Coronary artery (tissue), 2 donors: Measurements from ENCODE around the gene BIRC3.

ENCODE experiments used
- DNase-seq: peaks from one replicate; pipeline ENCODE4 v3.0.0-alpha.2; 2017; ENCODE audit warnings: low spot score
- H3K27ac ChIP-seq, 2 donors: fragments of 200-600 bp; sonication (generic); one replicate each; pipeline ENCODE4 v1.5.1; 2016 to 2019
- H3K4me3 ChIP-seq: fragments of 200-600 bp; sonication (generic); 2 replicates; pipeline ENCODE4 v1.5.1; 2016; ENCODE audit warnings: mild to moderate bottlenecking, moderate library complexity
- CTCF ChIP-seq: fragments of 200-600 bp; sonication (generic); IDR thresholded peaks from one replicate; pipeline ENCODE4 v1.5.1; 2019; ENCODE audit warnings: antibody characterized with exemption

The BIRC3 gene

GRCh38 chr11:102341844-102342318, 24.6 kb downstream of the BIRC3 start:
- no peak overlapping the region for H3K27ac ChIP-seq
- peak; percentile 49 for TF ChIP-seq CTCF
- H3K4me3 ChIP-seq, result no peak overlapping the region
- DNase-seq, result no peak

GRCh38 chr11:102343809-102344208, 26.5 kb downstream of the BIRC3 start:
- Histone ChIP-seq H3K4me3 (no peak overlapping the region), H3K27ac (no peak overlapping the region)
- TF ChIP-seq CTCF, result no peak
- DNase-seq, result no peak

GRCh38 chr11:102345904-102346303, 28.6 kb downstream of the BIRC3 start:
- H3K27ac ChIP-seq, result peak overlapping the region; percentile 92 to 99
- TF ChIP-seq CTCF, result no peak
- no peak for DNase-seq

GRCh38 chr11:102346456-102346747, 29.1 kb downstream of the BIRC3 start:
- no peak for DNase-seq
- Histone ChIP-seq H3K27ac (peak overlapping the region; percentile 92 to 99), H3K4me3 (peak overlapping the region; percentile 75)
- no peak for TF ChIP-seq CTCF

More at GRCh38 chr11:102345904-102346303, 28.6 kb downstream of the BIRC3 start:
- H3K4me3 ChIP-seq, result peak overlapping the region; percentile 75

GRCh38 chr11:102346748-102347461, 29.6 kb downstream of the BIRC3 start, which contains the start of gene BIRC2:
TSS of gene BIRC2 (plus strand) at chr11:102347214. CDS start at chr11:102349855, 2,641 bp downstream.
- H3K27ac ChIP-seq, result peak within 1 kb of the TSS; percentile 92 to 99
- DNase-seq, result peak; percentile 94
- TF ChIP-seq CTCF, result peak; percentile 55
- H3K4me3 ChIP-seq, result peak within 1 kb of the TSS; percentile 75

- Histone ChIP-seq H3K4me3 (peak overlapping the region; percentile 75), H3K27ac (peak overlapping the region; percentile 92 to 99)
- TF ChIP-seq CTCF, result no peak
- no peak for DNase-seq
Observed at GRCh38 chr11:102347462-102348370, 30.4 kb downstream of the BIRC3 start.
